ENCODE data around the gene EFCAB13.
A peak's percentile ranks its signal among the peaks of the same experiment; 100 is the strongest.

Gene EFCAB13

GRCh38 chr17:47323382-47324223 is at the start of gene EFCAB13:
Gene EFCAB13 (plus strand): TSS chr17:47323955. CDS start chr17:47328354, 4,399 bp downstream.
- peak within 1 kb of the TSS; percentile 41 to 69 (median 52) for H3K4me3 ChIP-seq
- peak within 1 kb of the TSS; percentile 61 to 89 (median 80) for H3K27ac ChIP-seq

GRCh38 chr17:47274319-47275069 is 49.3 kb upstream of the EFCAB13 start:
- Histone ChIP-seq H3K4me3 (no peak overlapping the region), H3K27ac (peak overlapping the region in 7 of 21 experiments; percentile 59 to 80 (median 72))

- Histone ChIP-seq H3K4me3 (no peak overlapping the region), H3K27ac (peak overlapping the region in 15 of 21 experiments; percentile 23 to 80 (median 70))
Observed at GRCh38 chr17:47275245-47275984, 48.3 kb upstream of the EFCAB13 start.

DNA sequence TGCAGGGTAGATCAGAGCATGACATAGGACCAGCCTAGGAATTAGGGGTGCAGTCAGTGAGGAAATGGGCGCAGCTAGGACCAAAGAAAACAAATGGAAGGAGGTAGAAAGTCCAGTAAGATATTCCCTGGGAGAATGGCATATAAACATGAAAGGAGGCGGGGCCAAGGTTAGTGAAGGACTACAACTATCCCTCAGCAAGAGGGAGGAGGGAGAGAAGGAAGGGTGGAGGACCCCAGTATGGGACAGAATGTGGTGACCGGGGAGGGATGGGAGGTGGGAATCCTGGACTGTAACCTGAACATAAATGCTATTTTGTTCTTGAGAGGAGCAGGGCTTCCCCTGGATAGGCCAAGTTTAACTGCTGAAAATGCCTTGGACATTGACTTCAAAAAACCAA is 47.3 kb upstream of the EFCAB13 start:
- Histone ChIP-seq H3K4me3 (no peak overlapping the region), H3K27ac (peak overlapping the region in 19 of 21 experiments; percentile 6 to 80 (median 62))

DNA sequence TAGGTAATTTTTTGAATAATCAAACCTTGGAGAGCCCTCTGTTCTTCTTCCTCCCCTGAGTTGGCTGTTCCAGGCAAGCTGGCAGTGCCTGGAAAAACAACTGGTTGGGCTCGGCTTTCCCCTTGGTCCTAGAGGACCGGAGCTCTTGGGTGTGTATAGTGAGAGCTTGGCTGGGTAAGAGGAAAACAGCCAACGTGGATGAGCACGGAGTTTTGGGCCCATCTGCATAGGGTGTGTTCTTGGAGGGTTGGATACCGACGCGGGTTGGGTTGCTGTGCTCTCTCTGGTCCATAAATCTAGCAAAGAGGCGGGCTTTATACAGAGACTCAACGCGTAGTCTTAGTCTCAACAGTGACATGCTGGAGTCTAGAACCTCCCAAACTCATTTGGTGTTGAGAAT is 46.9 kb upstream of the EFCAB13 start:
- no peak overlapping the region for H3K4me3 ChIP-seq
- peak overlapping the region in 15 of 21 experiments; percentile 6 to 80 (median 70) for H3K27ac ChIP-seq

GRCh38 chr17:47277921-47278320 is 45.8 kb upstream of the EFCAB13 start:
- Histone ChIP-seq H3K4me3 (no peak overlapping the region), H3K27ac (peak overlapping the region in 11 of 21 experiments; percentile 20 to 84 (median 70))

DNA sequence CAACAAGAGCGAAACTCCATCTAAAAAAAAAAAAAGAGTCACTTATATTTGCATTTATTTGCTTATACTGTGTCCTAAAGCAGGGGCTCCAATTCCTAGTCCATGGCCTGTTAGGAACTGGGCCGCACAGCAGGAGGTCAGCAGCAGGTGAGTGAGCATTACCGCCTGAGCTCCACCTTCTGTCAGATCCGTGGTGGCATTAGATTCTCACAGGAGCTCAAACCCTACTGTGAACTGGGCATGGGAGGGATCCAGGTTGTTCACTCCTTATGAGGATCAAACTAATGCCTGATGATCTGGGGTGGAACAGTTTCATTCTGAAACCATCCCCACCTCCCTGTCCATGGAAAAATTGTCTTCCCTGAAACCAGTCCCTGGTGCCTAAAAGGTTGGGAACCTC is 45.2 kb upstream of the EFCAB13 start:
- peak overlapping the region in 19 of 21 experiments; percentile 20 to 84 (median 64) for H3K27ac ChIP-seq
- no peak overlapping the region for H3K4me3 ChIP-seq

DNA sequence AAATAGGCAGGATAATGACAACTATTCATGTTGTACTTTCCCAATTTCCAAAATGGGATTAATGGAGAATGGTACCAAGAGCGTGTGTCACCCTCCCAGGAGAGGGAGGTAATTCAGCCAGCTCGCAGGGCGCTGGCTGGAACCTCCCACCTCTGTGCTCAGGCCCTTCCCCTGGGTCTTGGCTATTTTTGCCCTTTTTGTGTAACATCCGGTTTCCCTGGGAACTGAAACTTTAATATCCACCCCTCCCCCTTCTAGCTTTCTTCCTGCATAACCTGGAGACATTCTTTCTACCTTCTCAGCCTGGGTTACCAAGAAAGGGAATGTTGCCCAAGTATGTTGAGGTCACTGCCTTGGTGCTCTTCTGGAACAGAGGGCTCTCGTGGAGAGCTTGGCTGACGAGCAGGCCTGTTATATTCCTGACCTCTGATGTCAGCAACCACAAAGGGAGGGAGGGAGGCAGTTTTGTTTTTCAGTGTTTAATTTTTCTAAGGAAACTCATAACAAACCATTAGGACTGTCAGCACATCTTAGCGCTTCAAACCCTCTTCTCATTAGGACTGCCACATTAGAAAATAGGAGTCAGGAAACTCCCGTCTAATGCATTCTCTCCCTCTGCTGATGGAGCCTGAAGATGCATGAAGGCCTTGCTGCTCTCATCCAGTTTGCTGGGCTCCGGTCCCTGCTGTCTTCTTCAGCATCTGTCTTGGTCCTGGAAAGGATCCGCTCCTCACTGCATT is 44.5 kb upstream of the EFCAB13 start:
- Histone ChIP-seq H3K4me3 (no peak overlapping the region), H3K27ac (peak overlapping the region in 19 of 21 experiments; percentile 33 to 84 (median 68))

GRCh38 chr17:47280072-47280811 is 43.5 kb upstream of the EFCAB13 start:
- H3K4me3 ChIP-seq = no peak overlapping the region
- H3K27ac ChIP-seq = peak overlapping the region in 19 of 21 experiments; percentile 33 to 84 (median 68)

- Histone ChIP-seq H3K27ac (peak overlapping the region in 3 of 21 experiments; percentile 9 to 84 (median 78)), H3K4me3 (no peak overlapping the region)
Observed at GRCh38 chr17:47281216-47281615, 42.5 kb upstream of the EFCAB13 start.

GRCh38 chr17:47285003-47285402 is 38.8 kb upstream of the EFCAB13 start:
- no peak overlapping the region for H3K27ac ChIP-seq
- no peak overlapping the region for H3K4me3 ChIP-seq

- H3K4me3 ChIP-seq = no peak overlapping the region
- no peak overlapping the region for H3K27ac ChIP-seq
Observed at GRCh38 chr17:47286198-47286914, 37.4 kb upstream of the EFCAB13 start.

GRCh38 chr17:47287068-47287467 is 36.7 kb upstream of the EFCAB13 start:
- Histone ChIP-seq H3K4me3 (no peak overlapping the region), H3K27ac (no peak overlapping the region)

DNA sequence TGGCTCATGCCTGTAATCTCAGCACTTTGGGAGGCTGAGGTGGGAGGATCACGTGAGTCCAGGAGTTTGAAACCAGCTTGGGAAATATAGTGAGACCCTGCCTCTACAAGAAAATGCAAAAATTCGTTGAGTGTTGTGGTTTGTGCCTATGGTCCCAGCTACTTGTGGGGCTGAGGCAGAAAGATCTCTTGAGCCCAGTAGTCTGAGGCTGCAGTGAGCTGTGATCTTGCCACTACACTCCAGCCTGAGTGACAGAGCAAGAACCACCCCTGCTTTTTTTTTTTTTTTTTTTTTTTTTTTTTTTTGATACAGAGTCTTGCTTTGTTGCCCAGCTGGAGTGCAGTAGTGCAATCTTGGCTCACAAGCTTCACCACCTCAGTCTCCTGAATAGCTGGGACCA is 36.1 kb upstream of the EFCAB13 start:
- Histone ChIP-seq H3K4me3 (no peak overlapping the region), H3K27ac (no peak overlapping the region)

- H3K27ac ChIP-seq = no peak overlapping the region
Observed at GRCh38 chr17:47288531-47289116, 35.1 kb upstream of the EFCAB13 start.

GRCh38 chr17:47289302-47289701 is 34.5 kb upstream of the EFCAB13 start:
- Histone ChIP-seq H3K4me3 (no peak overlapping the region), H3K27ac (no peak overlapping the region)

More at GRCh38 chr17:47288531-47289116, 35.1 kb upstream of the EFCAB13 start:
- no peak overlapping the region for H3K4me3 ChIP-seq

DNA sequence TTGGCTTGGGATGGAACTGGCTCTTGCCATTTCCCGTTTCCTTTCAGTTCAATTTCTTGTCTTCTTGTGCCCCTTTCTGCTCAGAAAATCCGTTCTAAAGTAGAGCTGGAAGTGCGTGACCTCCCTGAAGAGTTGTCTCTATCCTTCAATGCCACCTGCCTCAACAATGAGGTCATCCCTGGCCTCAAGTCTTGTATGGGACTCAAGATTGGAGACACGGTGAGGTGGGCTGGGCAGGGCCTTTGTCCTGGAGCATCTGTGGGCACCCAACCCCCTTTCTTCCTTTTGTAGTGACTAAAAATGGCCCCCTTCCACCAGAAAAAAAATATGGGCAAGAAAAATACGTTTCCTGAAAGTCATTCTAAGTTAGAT is 32.9 kb upstream of the EFCAB13 start:
- Histone ChIP-seq H3K4me3 (no peak overlapping the region), H3K27ac (no peak overlapping the region)

All from skin epidermis (tissue), 12 donors.